ENCODE data around the gene NDUFS2.

NDUFS2 gene

GRCh38 chr1:161159913-161160243 lies 42.3 kb upstream of the NDUFS2 start:
- Histone ChIP-seq H3K4me2 (ENCODE audit: low read depth, low read length, poor library complexity, severe bottlenecking) (peak overlapping the region; percentile 80), H3K9ac (ENCODE audit: low read depth, low read length, poor library complexity, severe bottlenecking) (peak overlapping the region; percentile 92), H3K36me3 (ENCODE audit: insufficient read depth, low read length) (peaks cover 16% of the 10 kb centered on the region; the same call in 1 of the 2 replicates), H2AFZ (ENCODE audit: low read length) (peak overlapping the region; percentile 95), H3K27me3 (ENCODE audit: insufficient read depth, low read length, poor library complexity, severe bottlenecking) (no peaks in the 10 kb centered on the region), H3K4me1 (ENCODE audit: insufficient read depth, low read length, poor library complexity, severe bottlenecking) (peaks cover 37% of the 10 kb centered on the region), H4K20me1 (ENCODE audit: insufficient read depth, low read length, poor library complexity, severe bottlenecking) (no peaks in the 10 kb centered on the region), H3K9me3 (ENCODE audit: insufficient read depth, low read depth, low read length) (no peaks in the 10 kb centered on the region), H3K79me2 (ENCODE audit: insufficient read depth, low read length) (peaks cover 36% of the 10 kb centered on the region), H3K9me2 (replicated peaks; ENCODE audit: low read depth, low read length) (no peaks in the 10 kb centered on the region), H3K4me3 (ENCODE audit: low read length, poor library complexity, severe bottlenecking) (peak overlapping the region; percentile 88), H3F3A (ENCODE audit: low read depth) (no peaks in the 10 kb centered on the region)
- TF ChIP-seq CTCF (conservative IDR thresholded peaks at IDR 0.05; ENCODE audit: low read length), result no peak

- peak overlapping the region; percentile 80 for H3K4me2 ChIP-seq (ENCODE audit: low read depth, low read length, poor library complexity, severe bottlenecking)
- TF ChIP-seq EZH2phosphoT487 (IDR thresholded peaks at IDR 0.05; ENCODE audit: borderline replicate concordance), result no peak
- no peak for TF ChIP-seq CTCF (conservative IDR thresholded peaks at IDR 0.05; ENCODE audit: low read length)
- peak overlapping the region; percentile 88 for H3K4me3 ChIP-seq (ENCODE audit: low read length, poor library complexity, severe bottlenecking)
- no peaks in the 10 kb centered on the region for H4K20me1 ChIP-seq (ENCODE audit: insufficient read depth, low read length, poor library complexity, severe bottlenecking)
- no peaks in the 10 kb centered on the region for H3K9me2 ChIP-seq (replicated peaks; ENCODE audit: low read depth, low read length)
- no peaks in the 10 kb centered on the region for H3K27me3 ChIP-seq (ENCODE audit: insufficient read depth, low read length, poor library complexity, severe bottlenecking)
- H3K9me3 ChIP-seq (ENCODE audit: insufficient read depth, low read depth, low read length), result no peaks in the 10 kb centered on the region
- peaks cover 16% of the 10 kb centered on the region; the same call in 1 of the 2 replicates for H3K36me3 ChIP-seq (ENCODE audit: insufficient read depth, low read length)
- H2AFZ ChIP-seq (ENCODE audit: low read length), result no peak overlapping the region
- H3K79me2 ChIP-seq (ENCODE audit: insufficient read depth, low read length), result peaks cover 28% of the 10 kb centered on the region
- peaks cover 29% of the 10 kb centered on the region for H3K4me1 ChIP-seq (ENCODE audit: insufficient read depth, low read length, poor library complexity, severe bottlenecking)
- peak overlapping the region; percentile 92 for H3K9ac ChIP-seq (ENCODE audit: low read depth, low read length, poor library complexity, severe bottlenecking)
- H3F3A ChIP-seq (ENCODE audit: low read depth), result no peaks in the 10 kb centered on the region
These were observed 41.5 kb upstream of the NDUFS2 start for GRCh38 chr1:161160671-161161145.

GRCh38 chr1:161161652-161162051 lies 40.5 kb upstream of the NDUFS2 start:
- Histone ChIP-seq H3K9ac (ENCODE audit: low read depth, low read length, poor library complexity, severe bottlenecking) (peak overlapping the region; percentile 92), H3K27me3 (ENCODE audit: insufficient read depth, low read length, poor library complexity, severe bottlenecking) (no peaks in the 10 kb centered on the region), H2AFZ (ENCODE audit: low read length) (no peak overlapping the region), H3K9me2 (replicated peaks; ENCODE audit: low read depth, low read length) (no peaks in the 10 kb centered on the region), H4K20me1 (ENCODE audit: insufficient read depth, low read length, poor library complexity, severe bottlenecking) (no peaks in the 10 kb centered on the region), H3K4me2 (ENCODE audit: low read depth, low read length, poor library complexity, severe bottlenecking) (peak overlapping the region; percentile 80), H3K9me3 (ENCODE audit: insufficient read depth, low read depth, low read length) (no peaks in the 10 kb centered on the region), H3K4me1 (ENCODE audit: insufficient read depth, low read length, poor library complexity, severe bottlenecking) (peaks cover 29% of the 10 kb centered on the region), H3F3A (ENCODE audit: low read depth) (no peaks in the 10 kb centered on the region), H3K36me3 (ENCODE audit: insufficient read depth, low read length) (peaks cover 16% of the 10 kb centered on the region; the same call in 1 of the 2 replicates), H3K4me3 (ENCODE audit: low read length, poor library complexity, severe bottlenecking) (no peak overlapping the region), H3K79me2 (ENCODE audit: insufficient read depth, low read length) (peaks cover 24% of the 10 kb centered on the region)
- TF ChIP-seq EZH2phosphoT487 (IDR thresholded peaks at IDR 0.05; ENCODE audit: borderline replicate concordance) (no peak), CTCF (conservative IDR thresholded peaks at IDR 0.05; ENCODE audit: low read length) (no peak)
